Effector memory CD8-positive, alpha-beta T cell (primary cell): Measurements from ENCODE around the gene APOLD1.
"Not testable (repeated sequence)": the region's sequence is repeated elsewhere in the genome, so short reads cannot be mapped to it uniquely, and the experiment has no call there.

ENCODE experiments used
- ATAC-seq: fragments of 150-1000 bp; cut with Tn5 transposase; replicated peaks from 2 replicates; pipeline ENCODE4 v1.10.0; 2021; ENCODE audit warnings: mild to moderate bottlenecking, moderate library complexity
- DNase-seq, 3 experiments: peaks; one replicate each; pipeline ENCODE4 v3.0.0; 2021
- H3K27ac Mint-ChIP-seq, 2 donors: one replicate each; pipeline ENCODE4 v1.8.0; 2022; ENCODE audit warnings: mild to moderate bottlenecking in 2 of 2, mixed read lengths in 2 of 2, moderate library complexity in 2 of 2
- H3K27me3 Mint-ChIP-seq, 2 donors: one replicate each; pipeline ENCODE4 v1.8.0; 2022; ENCODE audit warnings: mixed read lengths in 2 of 2
- H3K36me3 Mint-ChIP-seq: one replicate; pipeline ENCODE4 v1.8.0; 2022; ENCODE audit warnings: mild to moderate bottlenecking, moderate library complexity, mixed read lengths; ENCODE audit not compliant: insufficient read depth
- H3K4me1 Mint-ChIP-seq, 2 donors: one replicate each; pipeline ENCODE4 v1.8.0; 2022; ENCODE audit warnings: low read depth in 2 of 2, mixed read lengths in 2 of 2
- H3K4me3 Mint-ChIP-seq, 2 donors: one replicate each; pipeline ENCODE4 v1.8.0; 2022; ENCODE audit warnings: mild to moderate bottlenecking in 2 of 2, mixed read lengths in 2 of 2, moderate library complexity in 2 of 2
- H3K9me3 Mint-ChIP-seq, 2 donors: one replicate each; pipeline ENCODE4 v1.8.0; 2022; ENCODE audit warnings: mixed read lengths in 2 of 2

APOLD1 gene

DNA sequence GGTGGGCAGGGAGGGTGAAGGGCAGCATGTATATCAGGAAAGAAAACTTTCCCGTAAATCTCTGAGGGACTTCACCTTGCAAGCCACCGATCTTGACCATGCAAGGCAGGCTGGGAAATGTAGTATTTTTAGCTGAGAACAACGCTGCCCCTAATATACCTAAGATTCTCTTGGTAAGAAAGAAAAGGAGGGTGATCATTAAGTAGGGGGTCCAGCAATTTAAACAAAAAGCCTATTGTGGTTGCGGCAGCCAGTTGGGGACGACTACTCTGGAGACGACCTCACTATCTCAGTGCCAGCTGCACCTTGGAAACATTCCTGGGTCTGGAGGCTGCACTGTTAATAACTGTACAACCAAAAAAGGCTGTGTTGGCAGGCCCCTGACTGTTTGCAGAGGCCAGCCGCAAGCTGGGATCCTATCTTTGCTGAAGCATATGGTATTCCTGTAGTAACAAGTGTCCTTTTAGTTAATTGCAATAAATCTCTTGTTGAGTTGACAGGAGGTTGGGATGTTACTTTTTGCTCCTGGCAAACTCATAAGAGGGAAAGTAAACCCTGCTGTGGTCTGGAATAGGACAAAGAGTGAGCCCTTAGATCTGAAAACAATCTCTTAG is 6.4 kb downstream of the APOLD1 start:
- H3K9me3 Mint-ChIP-seq, result no peaks in the 10 kb centered on the region

DNA sequence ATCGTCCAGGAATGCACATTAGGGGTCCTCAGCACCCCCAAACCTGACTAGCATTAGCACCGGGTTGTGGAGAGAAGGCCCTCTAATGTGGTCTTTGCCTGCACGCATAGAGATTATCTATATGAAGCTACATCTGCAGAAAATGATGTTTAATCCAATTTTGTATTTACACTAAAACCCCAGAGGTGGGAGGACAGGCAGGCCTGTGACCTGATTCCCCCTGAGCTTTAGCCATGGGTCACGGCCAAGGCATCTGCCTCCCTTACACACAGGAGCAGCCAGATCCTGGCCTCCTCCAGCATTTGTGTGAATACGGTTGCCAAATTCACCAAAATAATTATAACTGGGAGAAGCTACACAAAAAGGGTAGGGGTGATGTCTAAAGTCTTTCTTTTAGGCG is 7.0 kb downstream of the APOLD1 start:
- no peak for ATAC-seq
- H3K27me3 Mint-ChIP-seq, result no peaks in the 10 kb centered on the region
- no peak overlapping the region for H3K27ac Mint-ChIP-seq
- H3K4me1 Mint-ChIP-seq, result peaks cover 5 to 9% of the 10 kb centered on the region in 2 donors
- no peak overlapping the region for H3K4me3 Mint-ChIP-seq
- H3K36me3 Mint-ChIP-seq, result peaks cover 4% of the 10 kb centered on the region
- no peak for DNase-seq
- no peaks in the 10 kb centered on the region for H3K9me3 Mint-ChIP-seq

More for the DNA sequence above, 6.4 kb downstream of the APOLD1 start:
- ATAC-seq (no peak), DNase-seq (no peak)
- Mint-ChIP-seq H3K36me3 (peaks cover 4% of the 10 kb centered on the region), H3K4me3 (no peak overlapping the region), H3K4me1 (peaks cover 5 to 11% of the 10 kb centered on the region in 2 donors), H3K27ac (no peak overlapping the region), H3K27me3 (no peaks in the 10 kb centered on the region)

DNA sequence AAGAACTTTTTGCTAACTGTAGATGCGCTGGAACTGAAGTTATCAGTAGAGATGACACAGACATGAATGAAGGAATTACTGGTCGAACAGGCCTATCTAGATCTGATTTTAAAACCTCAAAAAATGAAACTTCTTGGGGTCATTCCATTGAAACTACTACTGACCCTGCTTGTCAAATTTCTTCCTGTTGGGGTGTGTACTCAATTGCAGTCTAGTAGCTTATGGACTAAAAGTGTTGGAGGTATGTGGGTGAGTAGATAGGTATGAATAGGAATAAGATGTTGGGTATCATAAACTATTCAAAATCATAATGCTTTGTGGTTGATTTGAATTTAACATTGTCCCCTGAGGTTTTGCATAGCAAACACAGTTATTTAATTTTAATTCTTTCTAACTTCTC is 9.2 kb downstream of the APOLD1 start:
- peaks cover 0 to 2% of the 10 kb centered on the region in 2 donors for H3K4me1 Mint-ChIP-seq
- no peak overlapping the region for H3K4me3 Mint-ChIP-seq
- no peaks in the 10 kb centered on the region for H3K9me3 Mint-ChIP-seq
- ATAC-seq, result no peak
- no peaks in the 10 kb centered on the region for H3K27me3 Mint-ChIP-seq
- no peak for DNase-seq
- H3K27ac Mint-ChIP-seq, result no peak overlapping the region
- H3K36me3 Mint-ChIP-seq, result no peaks in the 10 kb centered on the region

DNA sequence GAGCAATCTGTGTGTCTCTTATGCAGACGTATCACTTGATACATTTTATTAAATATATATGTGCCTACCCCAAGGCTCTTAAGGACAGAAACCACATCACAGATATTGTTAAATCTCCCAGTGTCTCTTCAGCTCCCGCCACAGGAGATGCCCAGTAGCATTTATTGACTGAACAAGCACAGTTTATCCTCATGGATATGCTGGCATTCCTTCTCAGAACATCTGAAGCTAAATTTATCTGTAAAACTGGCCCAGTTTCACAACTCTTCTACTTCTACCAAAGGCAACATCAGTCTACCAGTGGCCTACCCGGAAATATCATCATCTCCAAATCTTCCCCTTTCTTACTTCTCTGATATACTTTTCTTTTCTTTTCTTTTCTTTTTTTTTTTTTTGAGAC is 10.7 kb downstream of the APOLD1 start:
- ATAC-seq (no peak), DNase-seq (no peak)
- no peaks in the 10 kb centered on the region for H3K27me3 Mint-ChIP-seq
- H3K27ac Mint-ChIP-seq, result no peak overlapping the region
- H3K9me3 Mint-ChIP-seq, result no peaks in the 10 kb centered on the region
- H3K36me3 Mint-ChIP-seq, result no peaks in the 10 kb centered on the region
- peaks cover 0 to 2% of the 10 kb centered on the region in 2 donors for H3K4me1 Mint-ChIP-seq
- no peak overlapping the region for H3K4me3 Mint-ChIP-seq

DNA sequence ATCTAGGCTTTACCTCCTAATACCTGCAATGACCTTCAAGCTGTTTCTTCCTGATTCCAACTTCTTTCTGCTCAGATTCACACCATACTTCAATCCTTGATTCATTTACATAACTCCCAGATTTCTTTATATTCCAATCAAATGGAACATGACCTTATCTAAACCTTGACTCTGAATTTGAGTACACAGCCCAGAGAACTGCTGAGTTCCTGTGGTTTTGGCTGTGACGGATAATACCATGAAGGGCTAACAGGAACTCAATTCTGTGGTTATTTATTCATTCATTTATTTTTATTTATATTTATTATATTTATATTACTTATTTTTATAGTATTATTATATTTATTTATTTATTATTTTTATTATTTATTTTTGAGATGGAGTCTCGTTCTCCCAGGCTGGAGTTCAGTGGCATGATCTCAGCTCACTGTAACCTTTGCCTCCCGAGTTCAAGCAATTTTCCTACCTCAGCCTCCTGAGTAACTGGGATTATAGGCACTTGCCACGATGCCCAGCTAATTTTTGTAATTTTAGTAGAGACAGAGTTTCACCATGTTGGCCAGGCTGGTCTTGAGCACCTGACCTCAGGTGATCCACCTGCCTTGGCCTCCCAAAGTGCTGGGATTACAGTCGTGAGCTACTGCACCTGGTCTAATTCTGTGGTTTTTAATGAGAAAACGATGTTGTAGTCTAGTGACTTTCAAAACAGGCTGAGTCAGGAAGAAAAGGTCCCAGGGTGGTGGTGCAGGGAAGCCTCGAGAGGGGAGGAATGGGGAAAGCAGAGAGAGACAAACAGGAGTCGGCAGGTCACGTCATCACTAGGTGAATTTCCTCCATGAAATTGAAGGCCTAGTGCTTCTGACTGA is 11.7 kb downstream of the APOLD1 start:
- H3K9me3 Mint-ChIP-seq, result no peaks in the 10 kb centered on the region
- H3K4me3 Mint-ChIP-seq, result no peak overlapping the region
- ATAC-seq (no peak), DNase-seq (no peak)
- no peaks in the 10 kb centered on the region for H3K27me3 Mint-ChIP-seq
- peaks cover 2% of the 10 kb centered on the region in 2 donors for H3K4me1 Mint-ChIP-seq
- H3K27ac Mint-ChIP-seq, result no peak overlapping the region
- H3K36me3 Mint-ChIP-seq, result no peaks in the 10 kb centered on the region

DNA sequence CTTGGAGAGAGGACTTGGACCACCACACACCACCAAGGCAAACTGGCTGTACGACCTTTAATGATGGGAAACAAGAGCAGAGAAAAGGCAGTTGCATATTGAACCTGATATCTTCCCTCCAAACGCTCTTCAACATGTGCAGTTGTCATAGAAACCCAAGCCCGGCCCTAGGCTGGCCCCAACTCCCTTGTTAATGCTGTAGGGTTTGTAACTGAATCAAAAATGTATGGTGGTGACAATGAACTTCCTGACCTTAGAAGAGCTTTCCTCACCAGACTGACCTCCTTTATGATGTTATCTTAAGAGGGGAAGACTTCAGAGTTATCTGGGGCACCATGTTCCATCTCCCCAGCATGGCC is 12.3 kb downstream of the APOLD1 start:
- Mint-ChIP-seq H3K9me3 (no peaks in the 10 kb centered on the region), H3K36me3 (no peaks in the 10 kb centered on the region), H3K4me3 (no peak overlapping the region), H3K27me3 (no peaks in the 10 kb centered on the region), H3K4me1 (peaks cover 2 to 5% of the 10 kb centered on the region in 2 donors), H3K27ac (no peak overlapping the region)
- no peak for DNase-seq
- no peak for ATAC-seq

DNA sequence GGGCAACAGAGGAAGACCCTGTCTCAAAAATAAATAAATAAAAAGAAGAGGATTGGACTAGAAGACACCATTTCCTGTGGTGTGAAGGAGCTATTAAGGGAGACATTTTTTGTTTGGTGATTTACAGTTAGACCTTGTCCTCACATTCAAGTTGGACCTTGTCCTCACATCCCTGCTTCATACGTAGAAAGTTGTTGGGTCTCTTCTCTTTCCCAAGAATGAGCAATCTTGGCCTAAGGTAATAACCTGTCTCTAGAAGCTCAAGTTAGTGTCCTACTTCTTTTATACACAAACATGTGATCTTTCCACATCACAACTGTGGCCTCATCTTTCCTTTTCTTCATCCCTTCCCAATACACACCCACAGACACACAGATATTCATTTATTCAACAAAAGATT is 13.0 kb downstream of the APOLD1 start:
- no peak overlapping the region for H3K4me3 Mint-ChIP-seq
- no peaks in the 10 kb centered on the region for H3K27me3 Mint-ChIP-seq
- H3K9me3 Mint-ChIP-seq, result no peaks in the 10 kb centered on the region
- no peak for DNase-seq
- peaks cover 5 to 10% of the 10 kb centered on the region in 2 donors for H3K4me1 Mint-ChIP-seq
- ATAC-seq, result no peak
- H3K36me3 Mint-ChIP-seq, result no peaks in the 10 kb centered on the region
- H3K27ac Mint-ChIP-seq, result no peak overlapping the region

DNA sequence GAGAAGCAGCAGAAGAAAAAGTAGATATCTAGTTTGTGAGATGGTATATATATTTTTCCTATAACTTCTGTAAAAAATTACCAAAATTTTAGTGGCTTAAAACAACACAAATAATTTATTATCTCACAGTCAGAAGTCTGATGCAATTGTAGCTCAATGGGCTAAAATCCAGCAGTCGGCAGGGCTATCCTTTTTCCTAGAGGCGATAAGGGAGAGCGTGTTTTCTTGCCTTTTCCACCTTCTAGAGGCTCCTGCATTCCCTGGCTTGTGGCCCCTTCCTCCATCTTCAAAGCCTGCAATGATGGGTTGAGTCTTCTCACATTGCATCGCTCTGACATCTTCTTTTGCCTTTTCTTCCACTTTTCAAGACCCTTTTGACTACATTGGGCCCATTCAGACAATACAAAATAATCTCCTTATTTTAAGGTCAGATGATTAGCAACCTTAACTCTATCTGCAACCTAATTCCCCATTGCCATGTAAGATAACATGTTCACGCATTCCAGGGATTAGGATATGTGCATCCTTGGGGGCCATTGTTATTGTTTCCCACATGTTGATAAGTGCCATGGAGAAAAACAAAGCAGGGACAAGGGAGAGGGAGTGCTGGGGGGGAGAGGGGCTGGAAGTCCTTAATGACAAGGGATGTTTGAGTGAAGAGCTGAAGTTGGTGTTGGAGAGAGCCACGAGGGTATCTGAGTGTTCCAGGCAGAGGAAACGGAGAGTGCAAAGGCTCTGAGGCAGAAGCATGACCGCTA is 13.9 kb downstream of the APOLD1 start:
- peaks cover 5 to 10% of the 10 kb centered on the region in 2 donors for H3K4me1 Mint-ChIP-seq
- no peak overlapping the region for H3K27ac Mint-ChIP-seq
- no peaks in the 10 kb centered on the region for H3K9me3 Mint-ChIP-seq
- no peaks in the 10 kb centered on the region for H3K36me3 Mint-ChIP-seq
- no peaks in the 10 kb centered on the region for H3K27me3 Mint-ChIP-seq
- DNase-seq, result no peak
- no peak overlapping the region for H3K4me3 Mint-ChIP-seq
- no peak for ATAC-seq

DNA sequence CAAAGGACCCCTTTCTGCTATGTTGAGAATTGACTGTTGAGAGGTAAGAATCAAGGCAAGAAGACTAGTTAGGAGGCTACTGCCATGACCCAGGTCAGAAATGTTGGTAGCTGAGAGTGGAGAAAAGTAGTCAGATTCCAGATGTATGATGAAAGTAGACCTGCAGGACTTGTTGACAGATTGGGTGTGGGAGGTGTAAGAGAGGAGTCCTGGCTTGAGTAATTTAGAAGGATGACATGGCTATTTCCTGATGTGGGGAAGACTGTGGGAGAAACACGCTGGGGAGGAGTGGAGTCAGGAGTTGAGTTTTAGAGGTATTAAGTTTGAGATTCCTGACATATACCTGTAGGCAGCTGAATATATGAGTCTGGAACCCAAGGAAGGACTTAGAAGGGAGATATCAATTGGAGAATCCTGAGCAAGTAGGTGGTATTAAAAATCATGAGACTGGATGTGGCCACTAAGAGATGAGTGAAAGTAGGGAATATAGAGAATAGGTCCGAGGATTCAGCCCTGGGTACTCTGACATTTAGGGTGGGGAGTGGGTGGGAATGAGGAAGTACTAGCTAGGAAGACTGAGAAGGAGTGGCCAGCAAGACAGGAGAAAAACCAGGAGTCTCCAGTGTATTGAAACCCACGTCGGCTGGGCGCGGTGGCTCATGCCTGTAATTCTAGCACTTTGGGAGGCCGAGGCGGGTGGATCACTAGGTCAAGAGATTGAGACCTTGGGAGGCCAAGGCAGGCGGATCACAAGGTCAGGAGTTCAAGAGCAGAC is 15.1 kb downstream of the APOLD1 start:
- Mint-ChIP-seq H3K9me3 (no peaks in the 10 kb centered on the region), H3K27ac (peak overlapping the region in 1 of 2 donors; percentile 14), H3K4me3 (no peak overlapping the region), H3K27me3 (no peaks in the 10 kb centered on the region), H3K36me3 (no peaks in the 10 kb centered on the region), H3K4me1 (peaks cover 5 to 14% of the 10 kb centered on the region in 2 donors)
- DNase-seq (no peak), ATAC-seq (no peak)

DNA sequence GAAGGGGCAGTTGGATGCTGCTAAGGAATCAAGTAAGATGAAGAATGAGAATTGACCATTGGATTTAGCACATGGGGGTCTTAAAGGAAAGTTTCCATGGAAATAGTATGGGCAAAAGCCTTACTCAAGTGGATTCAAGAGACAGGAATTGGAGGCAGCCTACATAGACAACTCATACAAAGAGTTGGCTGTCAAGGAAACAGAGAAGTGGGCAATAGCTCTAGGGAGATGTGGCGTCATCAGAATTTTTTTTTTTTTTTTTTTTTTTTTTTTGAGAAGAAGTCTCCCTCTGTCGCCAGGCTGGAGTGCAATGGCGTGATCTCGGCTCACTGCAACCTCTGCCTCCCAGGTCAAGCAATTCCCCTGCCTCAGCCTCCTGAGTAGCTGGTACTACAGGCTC is 16.2 kb downstream of the APOLD1 start:
- ATAC-seq, result not testable (repeated sequence)

DNA sequence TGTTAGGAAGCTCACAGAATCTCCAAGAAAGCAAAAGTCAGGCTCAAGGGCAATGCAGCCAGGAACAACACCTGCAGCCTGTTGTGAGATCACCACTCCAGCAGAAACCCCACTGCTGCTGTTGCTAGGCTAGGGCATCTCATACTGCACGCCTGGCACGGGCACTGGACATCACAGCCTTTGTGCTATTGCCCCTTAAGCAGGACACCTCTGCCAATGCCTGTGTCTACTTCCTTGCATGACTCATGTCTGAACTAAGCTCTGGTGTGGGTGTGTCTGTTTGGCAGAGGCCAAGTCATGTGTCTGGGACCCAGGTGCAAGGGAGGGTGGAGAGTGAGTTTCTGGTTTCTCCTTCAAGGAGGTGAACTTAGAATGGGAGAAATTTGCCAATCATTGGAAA is 17.7 kb downstream of the APOLD1 start:
- Mint-ChIP-seq H3K27ac (no peak overlapping the region), H3K27me3 (no peaks in the 10 kb centered on the region), H3K4me3 (no peak overlapping the region), H3K36me3 (no peaks in the 10 kb centered on the region), H3K9me3 (no peaks in the 10 kb centered on the region), H3K4me1 (peaks cover 13 to 18% of the 10 kb centered on the region in 2 donors)
- no peak for DNase-seq
- ATAC-seq, result peak; percentile 17

More for the DNA sequence above, 16.2 kb downstream of the APOLD1 start:
- not testable (repeated sequence) for DNase-seq, H3K27me3 Mint-ChIP-seq, H3K4me3 Mint-ChIP-seq, H3K36me3 Mint-ChIP-seq, H3K9me3 Mint-ChIP-seq, H3K27ac Mint-ChIP-seq
- H3K4me1 Mint-ChIP-seq, result peaks cover 5 to 14% of the 10 kb centered on the region in 2 donors

DNA sequence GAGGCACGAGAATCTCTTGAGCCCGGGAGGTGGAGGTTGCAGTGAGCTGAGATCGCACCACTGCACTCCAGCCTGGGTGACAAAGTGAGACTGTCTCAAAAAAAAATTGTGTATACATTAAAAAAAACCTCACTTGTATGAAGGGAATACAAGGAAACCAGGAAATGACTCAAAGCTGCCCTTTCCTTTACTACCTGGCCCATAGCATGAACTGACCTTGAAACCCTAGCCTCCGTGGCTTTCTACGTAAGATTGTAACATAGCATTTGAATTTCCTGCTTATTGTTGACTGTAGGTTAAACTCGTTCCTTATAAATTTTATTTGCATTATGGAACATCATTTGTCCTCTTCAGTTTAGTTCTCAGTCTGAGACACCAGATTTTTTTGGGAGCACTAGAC is 18.6 kb downstream of the APOLD1 start:
- ATAC-seq (no peak), DNase-seq (no peak)
- H3K9me3 Mint-ChIP-seq, result no peaks in the 10 kb centered on the region
- peaks cover 2% of the 10 kb centered on the region for H3K36me3 Mint-ChIP-seq
- H3K27ac Mint-ChIP-seq, result peak overlapping the region in 1 of 2 donors; percentile 99
- no peak overlapping the region for H3K4me3 Mint-ChIP-seq
- H3K27me3 Mint-ChIP-seq, result no peaks in the 10 kb centered on the region
- peaks cover 17 to 27% of the 10 kb centered on the region in 2 donors for H3K4me1 Mint-ChIP-seq

DNA sequence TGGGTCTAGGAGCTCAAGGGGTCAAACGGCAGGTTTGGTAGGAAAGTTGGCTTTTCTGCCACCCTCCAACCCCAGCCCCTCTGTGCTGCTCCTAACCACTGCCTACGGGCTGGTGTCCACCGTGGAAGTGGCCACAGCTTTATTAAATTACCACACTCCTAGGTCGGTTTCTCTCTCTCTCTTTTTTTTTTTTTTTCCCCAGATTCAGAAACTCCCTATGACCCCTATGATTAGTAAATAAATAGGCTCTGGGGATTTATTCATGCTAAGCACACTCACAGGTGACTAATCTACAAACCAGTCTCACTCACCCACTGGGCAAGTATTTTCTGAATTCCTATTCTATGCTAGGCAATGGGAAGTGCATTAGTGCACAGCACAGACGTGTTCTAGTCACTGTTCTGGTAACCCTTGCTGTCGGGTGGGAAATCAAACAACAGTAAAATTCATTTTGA is 19.0 kb downstream of the APOLD1 start:
- peaks cover 20 to 30% of the 10 kb centered on the region in 2 donors for H3K4me1 Mint-ChIP-seq
- peak overlapping the region in 1 of 2 donors; percentile 99 for H3K27ac Mint-ChIP-seq
- no peak for DNase-seq
- no peaks in the 10 kb centered on the region for H3K27me3 Mint-ChIP-seq
- ATAC-seq, result no peak
- no peaks in the 10 kb centered on the region for H3K9me3 Mint-ChIP-seq
- H3K4me3 Mint-ChIP-seq, result no peak overlapping the region
- H3K36me3 Mint-ChIP-seq, result peaks cover 3% of the 10 kb centered on the region
